GM18499 (cell line): ENCODE measurements around the gene C1QTNF2.

Experiments
- ATAC-seq: cut with Tn5 transposase; IDR thresholded peaks from one replicate; pipeline ENCODE4 v1.9.1; 2021; ENCODE audit warnings: moderate number of reproducible peaks; ENCODE audit not compliant: insufficient read depth, unreplicated experiment

Gene C1QTNF2

DNA sequence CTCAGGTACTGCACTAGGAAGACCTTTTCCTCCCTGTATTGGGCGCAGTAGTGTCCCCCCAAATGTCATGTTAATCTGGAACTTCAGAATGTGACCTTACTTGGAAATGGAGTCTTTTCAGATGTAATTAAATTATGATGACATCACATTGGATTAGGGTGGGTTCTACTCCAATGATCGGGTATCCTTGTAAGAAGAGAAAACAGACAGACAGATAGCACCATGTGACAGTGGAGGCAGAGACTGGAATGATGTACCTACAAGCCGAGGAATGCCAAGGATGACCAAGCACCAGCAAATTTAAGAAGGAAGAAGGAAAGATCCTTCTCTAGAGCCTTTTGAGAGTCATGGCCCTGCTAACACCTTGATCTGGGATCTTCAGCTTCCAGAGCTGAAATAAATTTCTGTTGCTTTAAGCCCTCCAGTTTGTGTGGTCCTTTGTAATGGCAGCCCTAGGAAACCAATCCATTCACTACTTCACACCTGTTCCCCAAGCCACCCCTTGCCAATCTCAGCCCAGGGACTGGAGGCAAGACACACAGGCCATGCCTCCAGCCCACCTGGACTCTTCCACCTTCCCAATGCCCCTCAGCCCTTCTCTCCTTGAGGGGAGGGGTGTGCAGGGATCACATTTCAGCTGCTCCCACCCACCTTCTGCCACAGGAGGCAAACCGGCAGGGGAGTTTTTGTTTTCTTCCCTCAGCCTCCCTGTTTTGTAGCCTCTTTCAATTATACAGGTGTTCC is 59.7 kb downstream of the C1QTNF2 start:
- ATAC-seq: no peak

DNA sequence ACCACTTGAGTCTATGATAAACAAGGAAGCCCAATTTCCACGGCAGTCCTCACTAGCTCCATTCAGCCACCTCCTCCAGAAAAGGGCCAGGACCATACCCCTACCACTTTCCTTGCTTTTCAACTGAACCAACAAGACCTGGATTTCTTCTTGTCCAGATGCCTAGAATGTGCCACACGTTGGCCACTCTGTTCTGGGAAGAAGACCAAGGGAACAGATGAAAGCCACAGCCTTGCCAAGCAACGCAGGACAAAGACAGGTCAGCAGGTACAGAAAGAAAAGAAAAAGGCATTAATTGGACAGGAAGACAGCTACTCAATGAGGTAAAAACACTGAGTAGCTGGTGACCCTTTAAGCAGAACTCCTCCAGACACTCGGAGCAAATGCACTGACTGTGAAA is 60.3 kb downstream of the C1QTNF2 start:
- ATAC-seq: no peak

DNA sequence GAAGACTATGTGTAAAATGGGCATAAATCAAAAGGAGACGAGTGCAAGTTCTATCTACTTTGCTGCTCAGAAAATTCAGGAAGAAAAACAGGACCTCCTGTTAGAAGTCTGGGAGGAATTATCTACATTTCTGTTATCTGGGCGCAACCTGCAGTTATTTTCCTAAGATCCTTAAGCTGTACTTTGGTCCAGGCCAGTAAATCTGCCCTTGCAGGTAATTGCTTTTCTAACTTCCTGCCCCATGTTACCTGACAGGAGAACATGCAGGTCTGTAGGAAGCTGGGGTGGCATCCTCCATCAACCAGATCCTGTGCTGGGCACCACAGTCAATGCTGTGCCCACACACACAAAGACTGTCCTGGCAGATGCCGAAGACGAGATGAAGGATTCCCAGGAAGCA is 63.7 kb downstream of the C1QTNF2 start:
- ATAC-seq: no peak

DNA sequence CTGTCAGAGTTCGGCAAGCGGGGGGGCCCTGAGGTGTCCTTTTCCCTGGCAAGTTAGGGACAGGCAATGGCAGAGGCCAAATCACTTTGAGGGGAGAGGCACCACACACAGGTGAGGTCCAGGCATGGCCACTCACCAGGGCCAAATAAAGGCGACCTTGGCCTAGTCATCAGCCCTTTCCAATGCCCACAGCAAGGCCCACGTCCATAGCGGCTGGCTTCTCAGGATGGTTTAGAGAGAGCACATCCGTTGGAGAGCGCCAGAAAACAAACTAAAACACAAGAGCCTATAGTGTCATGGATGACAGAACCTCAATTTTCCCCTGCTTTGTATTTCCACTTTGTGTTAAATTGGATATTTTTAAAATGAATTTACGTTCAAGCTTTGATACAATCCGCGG is 65.1 kb downstream of the C1QTNF2 start:
- no peak for ATAC-seq

GRCh38 chr5:160303690-160304089 is 66.7 kb downstream of the C1QTNF2 start:
- no peak for ATAC-seq

DNA sequence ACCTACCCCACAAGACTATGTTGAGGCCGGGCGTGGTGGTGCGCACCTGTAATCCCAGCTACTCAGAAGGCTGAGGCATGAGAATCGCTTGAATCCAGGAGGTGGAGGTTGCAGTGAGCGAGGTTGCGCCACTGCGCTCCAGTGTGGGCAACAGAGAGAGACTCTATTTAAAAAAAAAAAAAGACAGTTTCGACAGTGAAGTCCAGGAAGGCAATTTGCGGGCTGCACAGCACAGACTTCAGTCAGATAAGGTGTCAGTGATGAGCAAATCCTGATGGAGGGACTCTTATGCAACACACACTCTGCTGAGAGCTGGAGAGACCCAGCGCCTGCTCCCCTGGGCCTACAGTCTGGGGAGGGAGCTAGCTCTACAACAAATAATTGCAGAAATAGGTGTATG is 72.2 kb downstream of the C1QTNF2 start:
- no peak for ATAC-seq

DNA sequence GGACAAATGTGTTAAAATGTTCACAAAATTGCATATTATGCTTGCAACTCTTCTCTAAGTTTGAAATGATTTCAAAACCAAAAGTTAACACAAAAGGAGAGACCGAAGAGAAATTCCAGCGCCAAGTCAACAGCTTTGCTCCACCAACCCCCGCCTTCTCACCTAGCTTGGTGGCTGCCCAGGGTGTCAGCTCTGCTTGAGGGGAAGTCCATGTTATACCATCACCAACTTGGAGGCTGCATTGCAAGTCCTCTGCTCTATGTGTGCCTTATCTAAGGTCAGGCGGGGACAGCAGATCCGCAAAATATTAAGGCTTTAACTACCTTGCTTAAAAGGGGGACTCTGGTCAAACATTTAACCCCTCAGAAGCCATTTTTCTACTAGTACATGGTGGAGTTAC is 72.7 kb downstream of the C1QTNF2 start:
- no peak for ATAC-seq
